Neural progenitor cell (in vitro differentiated cells): ENCODE measurements around the gene KIAA0232.

Experiments
- CTCF ChIP-seq: fragments of 200-600 bp; sonication (generic); IDR thresholded peaks from 2 replicates; pipeline ENCODE4 v1.5.1; 2017; ENCODE audit warnings: antibody characterized with exemption, mild to moderate bottlenecking
- EZH2phosphoT487 ChIP-seq: fragments of 200-600 bp; sonication (generic); IDR thresholded peaks from 2 replicates; pipeline ENCODE4 v1.6.1; 2017; ENCODE audit warnings: antibody characterized with exemption

GRCh38 chr4:6929339-6929811 lies 146.8 kb downstream of the KIAA0232 start:
- TF ChIP-seq CTCF (no peak), EZH2phosphoT487 (no peak)
